Ishikawa (cell line): ENCODE measurements around the gene GAR1.

Experiments
- CEBPB ChIP-seq: IDR thresholded peaks from 2 replicates; pipeline ENCODE4 v1.6.1; 2012
- CREB1 ChIP-seq: IDR thresholded peaks from 2 replicates; pipeline ENCODE4 v1.6.1; 2012; ENCODE audit warnings: low read depth
- EGR1 ChIP-seq: IDR thresholded peaks from 2 replicates; pipeline ENCODE4 v1.6.1; 2012
- EP300 ChIP-seq: IDR thresholded peaks from 2 replicates; pipeline ENCODE4 v1.6.1; 2012; ENCODE audit warnings: borderline replicate concordance
- FOXM1 ChIP-seq: IDR thresholded peaks from 2 replicates; pipeline ENCODE4 v1.6.1; 2012; ENCODE audit warnings: low read depth, borderline replicate concordance
- MAX ChIP-seq: IDR thresholded peaks from 2 replicates; pipeline ENCODE4 v1.6.1; 2012
- NFIC ChIP-seq: IDR thresholded peaks from 2 replicates; pipeline ENCODE4 v1.6.1; 2012
- RAD21 ChIP-seq: IDR thresholded peaks from 2 replicates; pipeline ENCODE4 v1.6.1; 2012; ENCODE audit warnings: low read depth
- REST ChIP-seq: IDR thresholded peaks from 2 replicates; pipeline ENCODE4 v1.6.1; 2012; ENCODE audit warnings: low read depth, mild to moderate bottlenecking
- TAF1 ChIP-seq: IDR thresholded peaks from 2 replicates; pipeline ENCODE4 v1.6.1; 2012; ENCODE audit warnings: low read depth, mild to moderate bottlenecking
- TCF12 ChIP-seq: IDR thresholded peaks from 2 replicates; pipeline ENCODE4 v1.6.1; 2012; ENCODE audit warnings: low read depth
- TEAD4 ChIP-seq: IDR thresholded peaks from 2 replicates; pipeline ENCODE4 v1.6.1; 2012
- USF1 ChIP-seq: IDR thresholded peaks from 2 replicates; pipeline ENCODE4 v1.6.1; 2012
- YY1 ChIP-seq: IDR thresholded peaks from 2 replicates; pipeline ENCODE4 v1.6.1; 2012; ENCODE audit warnings: low read depth
- ZBTB7A ChIP-seq: IDR thresholded peaks from 2 replicates; pipeline ENCODE4 v1.6.1; 2012; ENCODE audit warnings: low read depth

Gene GAR1

GRCh38 chr4:109872065-109872464, 56.5 kb downstream of the GAR1 start:
- TF ChIP-seq FOXM1 (no peak), EP300 (no peak), USF1 (no peak), CREB1 (no peak), CEBPB (no peak), RAD21 (no peak), NFIC (no peak), EGR1 (no peak)

GRCh38 chr4:109872950-109873656, 57.5 kb downstream of the GAR1 start:
- TF ChIP-seq YY1: no peak
- TF ChIP-seq ZBTB7A: no peak
- TF ChIP-seq NFIC: no peak
- TF ChIP-seq TCF12: no peak
- TF ChIP-seq TEAD4: no peak
- TF ChIP-seq USF1: no peak
- no peak for TF ChIP-seq RAD21
- no peak for TF ChIP-seq FOXM1

GRCh38 chr4:109873791-109874514, 58.4 kb downstream of the GAR1 start:
- TF ChIP-seq CEBPB: no peak
- no peak for TF ChIP-seq EP300
- TF ChIP-seq REST: no peak
- no peak for TF ChIP-seq RAD21
- TF ChIP-seq EGR1: no peak
- no peak for TF ChIP-seq TEAD4
- TF ChIP-seq MAX: no peak
- no peak for TF ChIP-seq CREB1
- TF ChIP-seq TAF1: no peak
- no peak for TF ChIP-seq FOXM1
- no peak for TF ChIP-seq ZBTB7A
- TF ChIP-seq YY1: no peak
